HepG2 (cell line): ENCODE measurements around the gene ETFA. TPM values are rescaled to one million over a fixed set of nuclear protein-coding genes. Genes with fewer than 3 reads are reported as not detected.

ENCODE experiments used
- CTCF ChIP-seq: sonication (generic); formaldehyde crosslinking; IDR thresholded peaks from 2 replicates; pipeline ENCODE4 v1.5.0; 2020; ENCODE audit warnings: mild to moderate bottlenecking, missing genetic modification reagents, moderate library complexity
- FOSL1 ChIP-seq: sonication (generic); formaldehyde crosslinking; IDR thresholded peaks from 2 replicates; pipeline ENCODE4 v1.9.0; 2021; ENCODE audit warnings: missing genetic modification reagents, borderline replicate concordance
- LBX2 ChIP-seq: sonication (generic); formaldehyde crosslinking; IDR thresholded peaks from 2 replicates; pipeline ENCODE4 v1.5.0; 2020; ENCODE audit warnings: missing genetic modification reagents, mild to moderate bottlenecking, borderline replicate concordance
- NFKB2 ChIP-seq: sonication (generic); formaldehyde crosslinking; IDR thresholded peaks from 2 replicates; pipeline ENCODE4 v1.4.0; 2020; ENCODE audit warnings: missing genetic modification reagents, borderline replicate concordance
- PAWR ChIP-seq: sonication (generic); formaldehyde crosslinking; IDR thresholded peaks from 2 replicates; pipeline ENCODE4 v1.4.0; 2020; ENCODE audit warnings: missing genetic modification reagents, mild to moderate bottlenecking, borderline replicate concordance
- PBX2 ChIP-seq: IDR thresholded peaks from 2 replicates; pipeline ENCODE4 v1.6.1; 2016; ENCODE audit warnings: control low read depth
- PBX3 ChIP-seq: sonication (generic); formaldehyde crosslinking; IDR thresholded peaks from 2 replicates; pipeline ENCODE4 v1.8.1; 2023; ENCODE audit warnings: missing genetic modification reagents, inconsistent platforms, borderline replicate concordance
- SMAD9 ChIP-seq: sonication (generic); formaldehyde crosslinking; IDR thresholded peaks from 2 replicates; pipeline ENCODE4 v1.5.1; 2020; ENCODE audit warnings: mild to moderate bottlenecking, missing genetic modification reagents
- STAG1 ChIP-seq: sonication (generic); formaldehyde crosslinking; IDR thresholded peaks from 2 replicates; pipeline ENCODE4 v1.4.0; 2020; ENCODE audit warnings: missing genetic modification reagents
- ZNF318 ChIP-seq: sonication (generic); formaldehyde crosslinking; IDR thresholded peaks from 2 replicates; pipeline ENCODE4 v1.4.0; 2020; ENCODE audit warnings: mild to moderate bottlenecking, missing genetic modification reagents
- ZNF335 ChIP-seq: sonication (generic); formaldehyde crosslinking; IDR thresholded peaks from 2 replicates; pipeline ENCODE4 v1.4.0; 2020; ENCODE audit warnings: missing genetic modification reagents
- ZNF747 ChIP-seq: sonication (generic); formaldehyde crosslinking; IDR thresholded peaks from 2 replicates; pipeline ENCODE4 v1.8.1; 2023; ENCODE audit warnings: missing genetic modification reagents, mild to moderate bottlenecking, borderline replicate concordance
- ZSCAN31 ChIP-seq: sonication (generic); formaldehyde crosslinking; IDR thresholded peaks from 2 replicates; pipeline ENCODE4 v1.5.0; 2020; ENCODE audit warnings: low read depth, mild to moderate bottlenecking, missing genetic modification reagents
- polyA plus RNA-seq, 8 experiments: library from polyadenylated mRNA; depleted of rRNA in 3 of 8; stranded (reverse) in 7 of 8; unstranded in 1 of 8; fragments of >200 nt; fragmentation: Illumina TruSeq in 4 of 8; extraction: Trizol in 4 of 8; gene quantifications; 2 replicates each; pipeline versions ENCODE4 v1.2.1 to v1.2.3, GENCODE V29; 2011 to 2016; ENCODE audit warnings: low read depth in 4 of 8, missing spikeins in 1 of 8, mixed read lengths in 1 of 8; ENCODE audit not compliant: insufficient read depth in 1 of 8
- total RNA-seq, 5 experiments: library from RNA; depleted of rRNA; stranded (reverse); fragments of >200 nt; fragmentation: Illumina TruSeq; extraction: Trizol; gene quantifications; 2 replicates each; pipeline ENCODE4 v1.2.3, GENCODE V29; 2016; ENCODE audit warnings: low read depth in 1 of 5

Gene ETFA
- total and polyA plus RNA-seq, 2 of the 13 experiments (the other 11 are each of a cell fraction or from before 2014, with no cell fraction given), result 291 to 396 TPM

GRCh38 chr15:76345880-76346668, 34.8 kb upstream of the ETFA start (continued):
- peak; percentile 4; the same call in 1 of the 2 replicates for TF ChIP-seq STAG1 (CRISPR knock-in tag)
- TF ChIP-seq ZSCAN31 (CRISPR knock-in tag), result no peak
- TF ChIP-seq SMAD9, result no peak
- no peak for TF ChIP-seq LBX2 (CRISPR knock-in tag)
- TF ChIP-seq CTCF, result 0 out of 2 replicates have a peak, but pooled peaks have one; percentile 16
- no peak for TF ChIP-seq PAWR (CRISPR knock-in tag)
- TF ChIP-seq NFKB2 (CRISPR knock-in tag), result peak; percentile 50; the same call in 1 of the 2 replicates
- TF ChIP-seq ZNF318 (CRISPR knock-in tag), result no peak
- no peak for TF ChIP-seq PBX3 (CRISPR knock-in tag)
- no peak for TF ChIP-seq PBX2 (CRISPR knock-in tag)
- TF ChIP-seq ZNF747 (CRISPR knock-in tag), result no peak
- no peak; the same call in 1 of the 2 replicates for TF ChIP-seq ZNF335
- no peak for TF ChIP-seq FOSL1
